ENCODE data around the gene RBM12.

The RBM12 gene

GRCh38 chr20:35697696-35698297 lies 33.1 kb upstream of the RBM12 start:
- 0 out of 2 replicates have a peak, but pooled peaks cover 4% of the 10 kb centered on the region for H3K4me1 ChIP-seq (ENCODE audit: control insufficient read depth, insufficient read depth, low read length)
- peak overlapping the region; percentile 75; the same call in 1 of the 2 replicates for H3K4me3 ChIP-seq (ENCODE audit: low read depth, low read length)
- POLR2A ChIA-PET = no interaction called here
- H3K27ac ChIP-seq (ENCODE audit: extremely low read depth, low read depth, low read length) = no peak overlapping the region
- CTCF ChIA-PET = no interaction called here
- TF ChIP-seq ZFHX2 (tag by site-specific recombination; conservative IDR thresholded peaks at IDR 0.05) (peak; percentile 64; the same call in 1 of the 2 replicates), ZBTB11 (tag by site-specific recombination; conservative IDR thresholded peaks at IDR 0.05; ENCODE audit: low read depth) (peak; percentile 50), ZBTB6 (tag by site-specific recombination; IDR thresholded peaks at IDR 0.05) (no peak), ZNF768 (tag by site-specific recombination; IDR thresholded peaks at IDR 0.05) (no peak), PRDM2 (tag by site-specific recombination; IDR thresholded peaks at IDR 0.05; ENCODE audit: borderline replicate concordance) (no peak), ZNF76 (tag by site-specific recombination; IDR thresholded peaks at IDR 0.05; ENCODE audit: borderline replicate concordance, low read depth) (no peak), ZNF677 (tag by site-specific recombination; IDR thresholded peaks at IDR 0.05) (no peak), PRDM1 (tag by site-specific recombination; IDR thresholded peaks at IDR 0.05) (no peak), SP7 (tag by site-specific recombination; IDR thresholded peaks at IDR 0.05) (no peak), KLF10 (tag by site-specific recombination; IDR thresholded peaks at IDR 0.05) (no peak), ZNF302 (tag by site-specific recombination; IDR thresholded peaks at IDR 0.05; ENCODE audit: low read depth) (no peak), PRDM4 (tag by site-specific recombination; IDR thresholded peaks at IDR 0.05) (no peak), ZNF266 (tag by site-specific recombination; IDR thresholded peaks at IDR 0.05; ENCODE audit: low read depth) (no peak), PRDM6 (tag by site-specific recombination; IDR thresholded peaks at IDR 0.05) (no peak), ZNF658 (tag by site-specific recombination; IDR thresholded peaks at IDR 0.05) (no peak), ZNF664 (tag by site-specific recombination; IDR thresholded peaks at IDR 0.05) (0 out of 2 replicates have a peak, but pooled peaks have one; percentile 7), ZBTB8A (tag by site-specific recombination; IDR thresholded peaks at IDR 0.05) (no peak), ZNF404 (tag by site-specific recombination; IDR thresholded peaks at IDR 0.05) (no peak), GLI4 (tag by site-specific recombination; IDR thresholded peaks at IDR 0.05) (no peak), ZNF239 (tag by site-specific recombination; IDR thresholded peaks at IDR 0.05) (no peak), ZNF335 (tag by site-specific recombination; conservative IDR thresholded peaks at IDR 0.05) (peak; percentile 35), ZNF600 (tag by site-specific recombination; IDR thresholded peaks at IDR 0.05) (peak; percentile 77), EGR2 (tag by site-specific recombination; IDR thresholded peaks at IDR 0.05; ENCODE audit: low read depth) (peak; percentile 69), ZNF133 (tag by site-specific recombination; IDR thresholded peaks at IDR 0.05) (no peak)
- H3K9me3 ChIP-seq (ENCODE audit: control insufficient read depth, insufficient read depth, low read depth, low read length) = no peaks in the 10 kb centered on the region
- peaks cover 10 to 46% of the 10 kb centered on the region in 2 experiments; a peak in 2 of 3 replicates for H3K36me3 ChIP-seq (ENCODE audit: control insufficient read depth in 2 of 2, insufficient read depth in 1 of 2, low read length in 2 of 2)

Data from HEK293 (cell line).